Liver (tissue), 9 donors: Measurements from ENCODE around the gene PAN3. TPM values are rescaled to one million over a fixed set of nuclear protein-coding genes. Genes with fewer than 3 reads are reported as not detected.

Experiments used
- DNase-seq: peaks from one replicate; pipeline ENCODE4 v3.0.0-alpha.2; 2017; ENCODE audit warnings: low spot score
- H3K27ac ChIP-seq, 2 donors: one replicate each; pipeline ENCODE4 v1.7.0; 2013; ENCODE audit warnings: inconsistent platforms in 2 of 2, low read length in 2 of 2, control low read depth in 1 of 2, low read depth in 1 of 2, mild to moderate bottlenecking in 1 of 2
- H3K27me3 ChIP-seq, 4 donors: one replicate each; pipeline versions ENCODE4 v1.6.1 to v1.7.0; 2013; ENCODE audit warnings: low read length in 3 of 4, inconsistent platforms in 1 of 4, mild to moderate bottlenecking in 1 of 4, moderate library complexity in 1 of 4; ENCODE audit not compliant: control insufficient read depth in 4 of 4, insufficient read depth in 4 of 4
- H3K36me3 ChIP-seq, 4 donors: one replicate each; pipeline versions ENCODE4 v1.6.1 to v1.7.0; 2013; ENCODE audit warnings: low read length in 3 of 4, mild to moderate bottlenecking in 3 of 4, low read depth in 1 of 4, moderate library complexity in 1 of 4; ENCODE audit not compliant: control insufficient read depth in 4 of 4, insufficient read depth in 3 of 4
- H3K4me1 ChIP-seq, 4 donors: one replicate each; pipeline versions ENCODE4 v1.6.1 to v1.7.0; 2013; ENCODE audit warnings: low read length in 3 of 4, mild to moderate bottlenecking in 3 of 4, moderate library complexity in 1 of 4; ENCODE audit not compliant: control insufficient read depth in 4 of 4, insufficient read depth in 4 of 4
- H3K4me3 ChIP-seq, 3 donors: one replicate each; pipeline versions ENCODE4 v1.6.1 to v1.7.0; 2013; ENCODE audit warnings: low read length in 3 of 3, control low read depth in 1 of 3, low read depth in 1 of 3, mild to moderate bottlenecking in 1 of 3
- H3K9ac ChIP-seq, 2 donors: one replicate each; pipeline ENCODE4 v1.7.0; 2013; ENCODE audit warnings: low read length in 2 of 2, mild to moderate bottlenecking in 2 of 2, moderate library complexity in 2 of 2, control low read depth in 1 of 2, low read depth in 1 of 2
- H3K9me3 ChIP-seq, 4 donors: one replicate each; pipeline versions ENCODE4 v1.6.1 to v1.7.0; 2013; ENCODE audit warnings: low read length in 3 of 4; ENCODE audit not compliant: control insufficient read depth in 4 of 4
- EGR1 ChIP-seq, 2 donors: IDR thresholded peaks; 2 replicates each; pipeline ENCODE4 v1.6.1; 2016 to 2018; ENCODE audit warnings: antibody characterized with exemption in 2 of 2, low read depth in 2 of 2
- FOXA1 ChIP-seq: IDR thresholded peaks from 2 replicates; pipeline ENCODE4 v1.6.1; 2016; ENCODE audit warnings: antibody characterized with exemption
- FOXA2 ChIP-seq: IDR thresholded peaks from 2 replicates; pipeline ENCODE4 v1.6.1; 2016; ENCODE audit warnings: antibody characterized with exemption
- GABPA ChIP-seq, 2 donors: IDR thresholded peaks in 1 of 2; conservative IDR thresholded peaks in 1 of 2; 2 replicates each; pipeline ENCODE4 v1.6.1; 2016; ENCODE audit warnings: antibody characterized with exemption in 2 of 2, mild to moderate bottlenecking in 1 of 2, moderate library complexity in 1 of 2
- HNF4A ChIP-seq, 2 donors: conservative IDR thresholded peaks; 2 replicates each; pipeline ENCODE4 v1.6.1; 2016; ENCODE audit warnings: antibody characterized with exemption in 2 of 2, mild to moderate bottlenecking in 2 of 2
- HNF4G ChIP-seq: IDR thresholded peaks from 2 replicates; pipeline ENCODE4 v1.6.1; 2016; ENCODE audit warnings: antibody characterized with exemption
- JUND ChIP-seq, 2 donors: IDR thresholded peaks; 2 replicates each; pipeline ENCODE4 v1.6.1; 2016; ENCODE audit warnings: antibody characterized with exemption in 2 of 2
- MAX ChIP-seq: IDR thresholded peaks from 2 replicates; pipeline ENCODE4 v1.6.1; 2016; ENCODE audit warnings: antibody characterized with exemption
- NR2F2 ChIP-seq: IDR thresholded peaks from 2 replicates; pipeline ENCODE4 v1.6.1; 2016; ENCODE audit warnings: antibody characterized with exemption
- RAD21 ChIP-seq, 2 donors: IDR thresholded peaks; 2 replicates each; pipeline ENCODE4 v1.6.1; 2016; ENCODE audit warnings: antibody characterized with exemption in 2 of 2, mild to moderate bottlenecking in 2 of 2
- RXRA ChIP-seq, 2 donors: IDR thresholded peaks; 2 replicates each; pipeline ENCODE4 v1.6.1; 2017 to 2018; ENCODE audit warnings: antibody characterized with exemption in 2 of 2, mild to moderate bottlenecking in 1 of 2
- SP1 ChIP-seq: IDR thresholded peaks from 2 replicates; pipeline ENCODE4 v1.6.1; 2018; ENCODE audit warnings: antibody characterized with exemption, mild to moderate bottlenecking
- TAF1 ChIP-seq: conservative IDR thresholded peaks from 2 replicates; pipeline ENCODE4 v1.6.1; 2016; ENCODE audit warnings: antibody characterized with exemption, mild to moderate bottlenecking
- YY1 ChIP-seq: IDR thresholded peaks from 2 replicates; pipeline ENCODE4 v1.6.1; 2016; ENCODE audit warnings: antibody characterized with exemption, mild to moderate bottlenecking
- WGBS: extraction: QIAGEN DNeasy Blood & Tissue Kit; methylation state at CpG from one replicate; pipeline ENCODE4 v1.1.7; 2013; 5-methylcytosine and 5-hydroxymethylcytosine counted together
- polyA plus RNA-seq, 2 donors: library from polyadenylated mRNA; stranded (reverse) in 1 of 2; unstranded in 1 of 2; fragments of 200-250 nt in 1 of 2; fragments of >200 nt in 1 of 2; fragmentation: Nextera tagmentation in 1 of 2; extraction: Ambion mirVana in 1 of 2; gene quantifications; one replicate each; pipeline versions ENCODE4 v1.2.1 to v1.2.3, GENCODE V29; 2013 to 2015
- total RNA-seq, 2 donors: library from RNA; depleted of rRNA; stranded (reverse); fragments of >200 nt; gene quantifications; one replicate each; pipeline ENCODE4 v1.2.3, GENCODE V29; 2014
- TF ChIP-seq, protein P1 (sequence below): IDR thresholded peaks from 2 replicates; pipeline ENCODE4 v1.6.1; 2016; ENCODE audit warnings: antibody characterized with exemption
- TF ChIP-seq, protein P2 (sequence below): IDR thresholded peaks from 2 replicates; pipeline ENCODE4 v1.6.1; 2016; ENCODE audit warnings: antibody characterized with exemption, mild to moderate bottlenecking
- TF ChIP-seq, protein P3 (sequence below): IDR thresholded peaks from 2 replicates; pipeline ENCODE4 v1.6.1; 2016; ENCODE audit warnings: antibody characterized with exemption
- TF ChIP-seq, protein P4 (sequence below): fragments of 150-350 bp; IDR thresholded peaks from 2 replicates; pipeline ENCODE4 v1.5.1; 2017; ENCODE audit warnings: improper control_type of control experiment, low read depth, low read length; ENCODE audit not compliant: missing input control
- donor health status: healthy.
- donor health status: healthy.
- donor health status: healthy.
- donor health status: healthy.
- donor health status: healthy.

PAN3 gene, protein sequence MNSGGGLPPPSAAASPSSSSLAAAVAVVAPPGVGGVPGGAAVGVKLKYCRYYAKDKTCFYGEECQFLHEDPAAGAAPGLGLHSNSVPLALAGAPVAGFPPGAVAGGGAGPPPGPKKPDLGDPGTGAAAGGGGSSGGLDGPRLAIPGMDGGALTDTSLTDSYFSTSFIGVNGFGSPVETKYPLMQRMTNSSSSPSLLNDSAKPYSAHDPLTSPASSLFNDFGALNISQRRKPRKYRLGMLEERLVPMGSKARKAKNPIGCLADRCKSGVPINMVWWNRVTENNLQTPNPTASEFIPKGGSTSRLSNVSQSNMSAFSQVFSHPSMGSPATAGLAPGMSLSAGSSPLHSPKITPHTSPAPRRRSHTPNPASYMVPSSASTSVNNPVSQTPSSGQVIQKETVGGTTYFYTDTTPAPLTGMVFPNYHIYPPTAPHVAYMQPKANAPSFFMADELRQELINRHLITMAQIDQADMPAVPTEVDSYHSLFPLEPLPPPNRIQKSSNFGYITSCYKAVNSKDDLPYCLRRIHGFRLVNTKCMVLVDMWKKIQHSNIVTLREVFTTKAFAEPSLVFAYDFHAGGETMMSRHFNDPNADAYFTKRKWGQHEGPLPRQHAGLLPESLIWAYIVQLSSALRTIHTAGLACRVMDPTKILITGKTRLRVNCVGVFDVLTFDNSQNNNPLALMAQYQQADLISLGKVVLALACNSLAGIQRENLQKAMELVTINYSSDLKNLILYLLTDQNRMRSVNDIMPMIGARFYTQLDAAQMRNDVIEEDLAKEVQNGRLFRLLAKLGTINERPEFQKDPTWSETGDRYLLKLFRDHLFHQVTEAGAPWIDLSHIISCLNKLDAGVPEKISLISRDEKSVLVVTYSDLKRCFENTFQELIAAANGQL
- total RNA-seq (10 to 100 TPM; 13.1 to 22.8 TPM), polyA plus RNA-seq (10 to 100 TPM in 1 of 2 donors, 1 to 10 TPM in 1; 2.9 to 10.2 TPM)

GRCh38 chr13:28138012-28138755 lies at the start of gene PAN3:
PAN3 (plus strand) TSS chr13:28138545; CDS start chr13:28138658, 113 bp downstream.
- Histone ChIP-seq H3K4me1 (peaks cover 7 to 20% (median 12%) of the 10 kb centered on the region in 4 donors), H3K36me3 (no peaks in the 10 kb centered on the region), H3K27me3 (no peaks in the 10 kb centered on the region), H3K4me3 (peak within 1 kb of the TSS; percentile 62 to 99 (median 75)), H3K9ac (peak within 1 kb of the TSS; percentile 88 to 92), H3K27ac (peak within 1 kb of the TSS; percentile 97 to 99), H3K9me3 (no peaks in the 10 kb centered on the region)
- under 1% methylated on average over 84 of the region's 84 CpGs for WGBS
- TF ChIP-seq, protein P1, sequence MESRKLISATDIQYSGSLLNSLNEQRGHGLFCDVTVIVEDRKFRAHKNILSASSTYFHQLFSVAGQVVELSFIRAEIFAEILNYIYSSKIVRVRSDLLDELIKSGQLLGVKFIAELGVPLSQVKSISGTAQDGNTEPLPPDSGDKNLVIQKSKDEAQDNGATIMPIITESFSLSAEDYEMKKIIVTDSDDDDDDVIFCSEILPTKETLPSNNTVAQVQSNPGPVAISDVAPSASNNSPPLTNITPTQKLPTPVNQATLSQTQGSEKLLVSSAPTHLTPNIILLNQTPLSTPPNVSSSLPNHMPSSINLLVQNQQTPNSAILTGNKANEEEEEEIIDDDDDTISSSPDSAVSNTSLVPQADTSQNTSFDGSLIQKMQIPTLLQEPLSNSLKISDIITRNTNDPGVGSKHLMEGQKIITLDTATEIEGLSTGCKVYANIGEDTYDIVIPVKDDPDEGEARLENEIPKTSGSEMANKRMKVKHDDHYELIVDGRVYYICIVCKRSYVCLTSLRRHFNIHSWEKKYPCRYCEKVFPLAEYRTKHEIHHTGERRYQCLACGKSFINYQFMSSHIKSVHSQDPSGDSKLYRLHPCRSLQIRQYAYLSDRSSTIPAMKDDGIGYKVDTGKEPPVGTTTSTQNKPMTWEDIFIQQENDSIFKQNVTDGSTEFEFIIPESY, result peak; percentile 30
- TF ChIP-seq RXRA (IDR thresholded peaks at IDR 0.05) (no peak), TAF1 (no peak), HNF4G (no peak), MAX (peak; percentile 26), GABPA (IDR thresholded peaks at IDR 0.05 in 1 of 2, conservative IDR thresholded peaks at IDR 0.05 in 1 of 2) (peak in 1 of 2 donors; percentile 51), JUND (IDR thresholded peaks at IDR 0.05) (no peak), FOXA1 (no peak), HNF4A (conservative IDR thresholded peaks at IDR 0.05) (no peak), RAD21 (IDR thresholded peaks at IDR 0.05) (peak; percentile 23 to 44), YY1 (peak; percentile 61), EGR1 (IDR thresholded peaks at IDR 0.05; ENCODE audit: low read depth in 2 of 2) (no peak), SP1 (peak; percentile 15), FOXA2 (no peak), NR2F2 (no peak)
- TF ChIP-seq, protein P2, sequence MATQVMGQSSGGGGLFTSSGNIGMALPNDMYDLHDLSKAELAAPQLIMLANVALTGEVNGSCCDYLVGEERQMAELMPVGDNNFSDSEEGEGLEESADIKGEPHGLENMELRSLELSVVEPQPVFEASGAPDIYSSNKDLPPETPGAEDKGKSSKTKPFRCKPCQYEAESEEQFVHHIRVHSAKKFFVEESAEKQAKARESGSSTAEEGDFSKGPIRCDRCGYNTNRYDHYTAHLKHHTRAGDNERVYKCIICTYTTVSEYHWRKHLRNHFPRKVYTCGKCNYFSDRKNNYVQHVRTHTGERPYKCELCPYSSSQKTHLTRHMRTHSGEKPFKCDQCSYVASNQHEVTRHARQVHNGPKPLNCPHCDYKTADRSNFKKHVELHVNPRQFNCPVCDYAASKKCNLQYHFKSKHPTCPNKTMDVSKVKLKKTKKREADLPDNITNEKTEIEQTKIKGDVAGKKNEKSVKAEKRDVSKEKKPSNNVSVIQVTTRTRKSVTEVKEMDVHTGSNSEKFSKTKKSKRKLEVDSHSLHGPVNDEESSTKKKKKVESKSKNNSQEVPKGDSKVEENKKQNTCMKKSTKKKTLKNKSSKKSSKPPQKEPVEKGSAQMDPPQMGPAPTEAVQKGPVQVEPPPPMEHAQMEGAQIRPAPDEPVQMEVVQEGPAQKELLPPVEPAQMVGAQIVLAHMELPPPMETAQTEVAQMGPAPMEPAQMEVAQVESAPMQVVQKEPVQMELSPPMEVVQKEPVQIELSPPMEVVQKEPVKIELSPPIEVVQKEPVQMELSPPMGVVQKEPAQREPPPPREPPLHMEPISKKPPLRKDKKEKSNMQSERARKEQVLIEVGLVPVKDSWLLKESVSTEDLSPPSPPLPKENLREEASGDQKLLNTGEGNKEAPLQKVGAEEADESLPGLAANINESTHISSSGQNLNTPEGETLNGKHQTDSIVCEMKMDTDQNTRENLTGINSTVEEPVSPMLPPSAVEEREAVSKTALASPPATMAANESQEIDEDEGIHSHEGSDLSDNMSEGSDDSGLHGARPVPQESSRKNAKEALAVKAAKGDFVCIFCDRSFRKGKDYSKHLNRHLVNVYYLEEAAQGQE, result peak; percentile 30
- TF ChIP-seq, protein P3, sequence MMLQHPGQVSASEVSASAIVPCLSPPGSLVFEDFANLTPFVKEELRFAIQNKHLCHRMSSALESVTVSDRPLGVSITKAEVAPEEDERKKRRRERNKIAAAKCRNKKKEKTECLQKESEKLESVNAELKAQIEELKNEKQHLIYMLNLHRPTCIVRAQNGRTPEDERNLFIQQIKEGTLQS, result no peak
- TF ChIP-seq, protein P4, sequence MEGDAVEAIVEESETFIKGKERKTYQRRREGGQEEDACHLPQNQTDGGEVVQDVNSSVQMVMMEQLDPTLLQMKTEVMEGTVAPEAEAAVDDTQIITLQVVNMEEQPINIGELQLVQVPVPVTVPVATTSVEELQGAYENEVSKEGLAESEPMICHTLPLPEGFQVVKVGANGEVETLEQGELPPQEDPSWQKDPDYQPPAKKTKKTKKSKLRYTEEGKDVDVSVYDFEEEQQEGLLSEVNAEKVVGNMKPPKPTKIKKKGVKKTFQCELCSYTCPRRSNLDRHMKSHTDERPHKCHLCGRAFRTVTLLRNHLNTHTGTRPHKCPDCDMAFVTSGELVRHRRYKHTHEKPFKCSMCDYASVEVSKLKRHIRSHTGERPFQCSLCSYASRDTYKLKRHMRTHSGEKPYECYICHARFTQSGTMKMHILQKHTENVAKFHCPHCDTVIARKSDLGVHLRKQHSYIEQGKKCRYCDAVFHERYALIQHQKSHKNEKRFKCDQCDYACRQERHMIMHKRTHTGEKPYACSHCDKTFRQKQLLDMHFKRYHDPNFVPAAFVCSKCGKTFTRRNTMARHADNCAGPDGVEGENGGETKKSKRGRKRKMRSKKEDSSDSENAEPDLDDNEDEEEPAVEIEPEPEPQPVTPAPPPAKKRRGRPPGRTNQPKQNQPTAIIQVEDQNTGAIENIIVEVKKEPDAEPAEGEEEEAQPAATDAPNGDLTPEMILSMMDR, result no peak
- peak; percentile 90 for DNase-seq
